ENCODE results near the gene TP53I13. TPM values are rescaled to one million over a fixed set of nuclear protein-coding genes. Genes with fewer than 3 reads are reported as not detected.
A peak's percentile ranks its signal among the peaks of the same experiment; 100 is the strongest.
"Not testable (repeated sequence)": the region's sequence is repeated elsewhere in the genome, so short reads cannot be mapped to it uniquely, and the experiment has no call there.

TP53I13 gene
- total and polyA plus RNA-seq, 9 donors: 29.3 to 45.1 (median 34.1) TPM

DNA sequence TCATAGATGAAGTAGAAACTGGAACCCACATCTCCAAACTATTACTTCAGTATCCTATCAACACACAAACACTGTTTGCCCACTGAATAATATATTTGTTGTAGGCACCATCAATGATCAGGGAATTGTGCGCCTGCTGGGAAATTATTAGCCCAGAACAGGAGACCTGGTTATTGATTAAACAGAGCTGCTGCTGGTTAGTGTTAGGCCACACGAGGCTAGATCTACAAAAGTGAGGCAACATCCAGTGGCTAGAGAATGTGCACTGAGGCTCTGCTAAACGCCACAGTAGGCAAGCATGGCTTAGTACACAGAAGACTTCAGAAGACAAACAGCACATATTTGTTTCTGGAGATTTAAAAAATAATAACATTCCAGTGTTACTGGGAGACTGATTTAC is 12.7 kb upstream of the TP53I13 start:
- Histone ChIP-seq H3K4me1 (ENCODE audit: control insufficient read depth, insufficient read depth, low read length) (peaks cover 4% of the 10 kb centered on the region), H3K36me3 (ENCODE audit: control insufficient read depth, insufficient read depth, low read length) (no peaks in the 10 kb centered on the region), H3K27me3 (ENCODE audit: control insufficient read depth, insufficient read depth, low read length) (no peaks in the 10 kb centered on the region), H3K4me3 (ENCODE audit: low read length) (no peak overlapping the region), H3K9me3 (replicated peaks; ENCODE audit: control insufficient read depth, low read depth, low read length) (no peaks in the 10 kb centered on the region), H3K27ac (ENCODE audit: low read length) (no peak overlapping the region)
- DNase-seq: no peak
- WGBS (ENCODE audit: insufficient coverage): 71% methylated on average over 1 of the region's 3 CpGs

DNA sequence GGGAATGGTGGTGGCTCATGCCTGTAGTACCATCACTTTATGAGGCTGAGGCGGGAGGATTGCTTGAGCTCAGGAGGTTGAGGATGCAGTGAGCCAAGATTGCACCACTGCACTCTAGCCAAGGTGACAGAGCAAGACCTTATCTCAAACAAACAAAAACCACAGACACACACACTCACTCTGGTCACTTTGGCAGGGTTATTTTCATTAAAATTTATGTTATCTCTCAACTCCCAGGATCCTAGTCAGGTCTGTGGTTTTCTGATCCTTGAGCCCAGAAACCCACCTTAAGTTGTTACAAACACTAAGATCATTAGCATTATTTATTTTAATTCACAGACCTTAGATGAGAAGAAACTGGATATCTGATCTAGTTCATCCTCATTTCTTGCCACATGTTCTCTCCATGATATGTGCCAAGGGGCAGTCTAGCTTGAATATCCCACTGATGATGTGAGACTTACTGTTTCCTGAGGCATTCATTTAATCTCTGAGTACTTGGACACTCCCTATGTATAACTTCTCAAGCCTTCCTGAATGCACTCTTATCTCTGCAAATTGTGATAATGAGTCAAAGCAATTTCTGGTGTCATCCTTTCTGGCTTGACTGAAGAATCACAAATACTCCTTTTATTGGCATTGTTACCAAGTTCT is 11.3 kb upstream of the TP53I13 start:
- H3K27ac ChIP-seq (ENCODE audit: low read length): no peak overlapping the region
- no CpG with 5 or more reads among the region's 1 CpG for WGBS (ENCODE audit: insufficient coverage)
- no peak overlapping the region for H3K4me3 ChIP-seq (ENCODE audit: low read length)
- H3K27me3 ChIP-seq (ENCODE audit: control insufficient read depth, insufficient read depth, low read length): no peaks in the 10 kb centered on the region
- H3K9me3 ChIP-seq (replicated peaks; ENCODE audit: control insufficient read depth, low read depth, low read length): no peaks in the 10 kb centered on the region
- peaks cover 8% of the 10 kb centered on the region for H3K4me1 ChIP-seq (ENCODE audit: control insufficient read depth, insufficient read depth, low read length)
- H3K36me3 ChIP-seq (ENCODE audit: control insufficient read depth, insufficient read depth, low read length): peaks cover 4% of the 10 kb centered on the region
- DNase-seq: no peak

DNA sequence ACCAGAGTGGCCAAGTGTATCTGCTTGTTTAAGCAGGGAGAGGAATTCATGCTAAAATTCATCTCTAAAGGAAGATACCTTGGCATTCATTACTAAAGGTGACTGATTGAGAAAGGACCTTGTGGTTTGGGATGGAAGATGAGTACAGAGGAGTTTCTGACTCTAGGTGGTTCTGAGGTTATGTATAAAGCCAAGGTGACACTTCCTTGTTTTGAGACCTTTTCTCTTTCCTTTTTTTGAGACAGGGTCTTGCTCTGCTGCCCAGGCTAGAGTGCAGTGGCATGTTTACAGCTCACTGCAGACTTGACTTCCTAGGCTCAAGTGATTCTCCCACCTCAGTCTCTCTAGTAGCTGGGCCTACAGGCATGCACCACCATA is 10.8 kb upstream of the TP53I13 start:
- H3K27me3 ChIP-seq (ENCODE audit: control insufficient read depth, insufficient read depth, low read length): no peaks in the 10 kb centered on the region
- peaks cover 6% of the 10 kb centered on the region for H3K36me3 ChIP-seq (ENCODE audit: control insufficient read depth, insufficient read depth, low read length)
- no peak overlapping the region for H3K27ac ChIP-seq (ENCODE audit: low read length)
- no peaks in the 10 kb centered on the region for H3K9me3 ChIP-seq (replicated peaks; ENCODE audit: control insufficient read depth, low read depth, low read length)
- no peak for DNase-seq
- no peak overlapping the region for H3K4me3 ChIP-seq (ENCODE audit: low read length)
- peaks cover 9% of the 10 kb centered on the region for H3K4me1 ChIP-seq (ENCODE audit: control insufficient read depth, insufficient read depth, low read length)

DNA sequence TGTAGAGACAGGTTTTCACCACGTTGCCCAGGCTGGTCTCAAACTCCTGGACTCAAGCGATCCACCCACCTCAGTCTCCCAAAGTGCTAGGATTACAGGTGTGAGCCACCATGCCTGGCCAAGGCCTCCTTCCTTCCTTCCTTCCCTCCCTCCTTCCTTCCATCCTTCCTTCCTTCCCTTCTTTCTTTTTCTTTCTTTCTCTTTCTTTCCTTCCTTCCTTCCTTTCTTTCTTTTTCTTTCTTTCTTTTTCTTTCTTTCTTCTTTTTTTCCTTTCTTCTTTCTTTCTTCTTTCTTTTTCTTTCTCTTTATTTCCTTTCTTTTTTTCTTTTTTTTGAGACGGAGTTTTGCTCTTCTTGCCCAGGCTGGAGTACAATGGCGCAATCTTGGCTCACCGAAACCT is 10.4 kb upstream of the TP53I13 start:
- 84% methylated on average over 2 of the region's 5 CpGs for WGBS (ENCODE audit: insufficient coverage)
- H3K36me3 ChIP-seq (ENCODE audit: control insufficient read depth, insufficient read depth, low read length); H3K9me3 ChIP-seq (replicated peaks; ENCODE audit: control insufficient read depth, low read depth, low read length); DNase-seq; H3K27ac ChIP-seq (ENCODE audit: low read length); H3K4me1 ChIP-seq (ENCODE audit: control insufficient read depth, insufficient read depth, low read length); H3K4me3 ChIP-seq (ENCODE audit: low read length); H3K27me3 ChIP-seq (ENCODE audit: control insufficient read depth, insufficient read depth, low read length): not testable (repeated sequence)

DNA sequence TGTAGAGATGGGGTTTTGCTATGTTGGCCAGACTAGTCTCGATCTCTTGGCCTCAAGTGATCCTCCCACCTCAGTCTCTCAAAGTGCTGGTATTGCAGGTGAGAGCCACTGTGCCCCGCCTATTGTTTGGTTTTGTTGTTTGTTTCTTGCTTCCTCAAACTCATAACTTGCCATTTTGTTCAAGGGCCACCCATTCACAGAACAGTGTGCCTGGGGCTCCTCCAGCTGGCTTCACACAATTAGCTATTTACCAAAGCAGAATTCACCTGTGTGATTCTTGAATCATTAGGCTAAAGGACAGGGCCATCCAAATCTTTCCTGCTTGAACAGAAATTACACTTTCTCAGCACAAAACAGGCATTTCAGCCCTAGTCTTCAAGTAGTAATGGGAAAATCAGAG is 8.9 kb upstream of the TP53I13 start:
- H3K4me3 ChIP-seq (ENCODE audit: low read length): no peak overlapping the region
- peaks cover 16% of the 10 kb centered on the region for H3K4me1 ChIP-seq (ENCODE audit: control insufficient read depth, insufficient read depth, low read length)
- H3K9me3 ChIP-seq (replicated peaks; ENCODE audit: control insufficient read depth, low read depth, low read length): no peaks in the 10 kb centered on the region
- H3K27ac ChIP-seq (ENCODE audit: low read length): no peak overlapping the region
- DNase-seq: no peak
- peaks cover 3% of the 10 kb centered on the region for H3K27me3 ChIP-seq (ENCODE audit: control insufficient read depth, insufficient read depth, low read length)
- H3K36me3 ChIP-seq (ENCODE audit: control insufficient read depth, insufficient read depth, low read length): peaks cover 6% of the 10 kb centered on the region
- no CpG with 5 or more reads among the region's 2 CpGs for WGBS (ENCODE audit: insufficient coverage)

DNA sequence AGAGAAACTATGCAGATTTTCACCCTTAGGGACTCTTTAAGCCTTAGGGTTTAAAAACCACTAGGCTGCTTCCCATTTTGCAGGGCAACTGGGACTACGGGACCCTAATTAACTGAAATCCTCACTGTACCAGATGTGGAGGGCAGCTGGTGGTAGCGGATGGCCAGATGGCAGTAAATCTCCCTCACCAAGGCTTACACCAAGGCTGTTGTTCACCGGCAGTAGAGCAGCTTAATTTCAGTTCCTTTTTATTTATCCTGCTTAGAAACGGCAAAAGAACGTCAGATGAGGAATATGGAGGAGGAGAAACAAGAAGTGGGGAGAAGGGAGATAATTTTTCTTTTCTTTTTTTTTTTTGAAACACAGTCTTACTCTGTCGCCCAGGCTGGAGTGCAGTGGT is 8.2 kb upstream of the TP53I13 start:
- Histone ChIP-seq H3K9me3 (replicated peaks; ENCODE audit: control insufficient read depth, low read depth, low read length) (no peaks in the 10 kb centered on the region), H3K36me3 (ENCODE audit: control insufficient read depth, insufficient read depth, low read length) (peaks cover 6% of the 10 kb centered on the region), H3K4me1 (ENCODE audit: control insufficient read depth, insufficient read depth, low read length) (peaks cover 16% of the 10 kb centered on the region), H3K4me3 (ENCODE audit: low read length) (no peak overlapping the region), H3K27me3 (ENCODE audit: control insufficient read depth, insufficient read depth, low read length) (peaks cover 8% of the 10 kb centered on the region), H3K27ac (ENCODE audit: low read length) (no peak overlapping the region)
- WGBS (ENCODE audit: insufficient coverage): no CpG with 5 or more reads among the region's 6 CpGs
- DNase-seq: peak; percentile 40

DNA sequence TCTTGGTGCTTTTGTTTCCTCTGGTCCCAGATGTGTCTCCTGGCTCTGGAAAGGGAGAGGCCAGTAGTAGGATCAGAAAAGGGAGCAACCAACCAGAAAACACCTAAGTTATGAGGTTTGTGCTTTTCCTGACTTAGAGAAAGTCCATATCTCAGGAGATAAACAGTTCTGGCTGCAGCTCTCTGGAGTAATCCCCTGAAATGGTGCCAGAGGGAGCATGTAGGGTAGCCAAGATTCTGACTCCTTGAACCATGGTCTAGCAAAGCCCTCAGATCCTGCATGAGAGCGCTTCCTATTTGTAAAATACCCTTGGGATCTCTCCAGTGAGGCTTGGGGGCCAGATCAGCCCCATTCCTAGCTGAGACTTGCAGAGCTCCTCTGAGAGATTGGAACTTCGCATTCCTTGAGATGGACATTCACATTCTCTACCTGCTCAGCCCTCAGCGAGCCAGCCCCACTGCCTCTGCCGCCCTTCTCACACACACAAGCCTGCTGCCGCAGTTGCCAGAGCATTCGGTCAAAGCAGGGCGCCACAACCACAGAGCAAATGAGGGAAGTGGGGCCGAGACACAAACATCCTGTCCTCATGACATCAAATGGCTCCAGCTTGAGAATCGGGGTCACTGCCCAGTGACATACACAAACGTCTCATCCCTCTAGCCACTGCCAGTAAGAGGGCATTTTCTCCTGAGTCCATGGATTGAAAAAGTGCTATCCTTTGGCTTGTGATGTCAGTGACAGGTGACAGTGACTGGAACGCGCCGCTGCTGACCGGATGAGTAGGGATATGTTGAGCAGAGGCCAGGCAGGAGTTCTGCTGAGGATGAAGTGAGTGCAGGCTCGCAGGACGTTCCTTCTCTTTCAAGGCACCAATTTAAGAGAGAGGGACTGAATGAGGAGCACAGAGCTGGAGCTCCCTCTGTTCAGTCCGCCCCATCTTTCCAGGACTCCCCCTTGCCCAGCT is 6.7 kb upstream of the TP53I13 start:
- Histone ChIP-seq H3K4me1 (ENCODE audit: control insufficient read depth, insufficient read depth, low read length) (peaks cover 30% of the 10 kb centered on the region), H3K4me3 (ENCODE audit: low read length) (no peak overlapping the region), H3K36me3 (ENCODE audit: control insufficient read depth, insufficient read depth, low read length) (peaks cover 6% of the 10 kb centered on the region), H3K9me3 (replicated peaks; ENCODE audit: control insufficient read depth, low read depth, low read length) (no peaks in the 10 kb centered on the region), H3K27me3 (ENCODE audit: control insufficient read depth, insufficient read depth, low read length) (peaks cover 20% of the 10 kb centered on the region), H3K27ac (ENCODE audit: low read length) (peak overlapping the region; percentile 13)
- DNase-seq: peak; percentile 41
- WGBS (ENCODE audit: insufficient coverage): 60% methylated on average over 12 of the region's 17 CpGs

DNA sequence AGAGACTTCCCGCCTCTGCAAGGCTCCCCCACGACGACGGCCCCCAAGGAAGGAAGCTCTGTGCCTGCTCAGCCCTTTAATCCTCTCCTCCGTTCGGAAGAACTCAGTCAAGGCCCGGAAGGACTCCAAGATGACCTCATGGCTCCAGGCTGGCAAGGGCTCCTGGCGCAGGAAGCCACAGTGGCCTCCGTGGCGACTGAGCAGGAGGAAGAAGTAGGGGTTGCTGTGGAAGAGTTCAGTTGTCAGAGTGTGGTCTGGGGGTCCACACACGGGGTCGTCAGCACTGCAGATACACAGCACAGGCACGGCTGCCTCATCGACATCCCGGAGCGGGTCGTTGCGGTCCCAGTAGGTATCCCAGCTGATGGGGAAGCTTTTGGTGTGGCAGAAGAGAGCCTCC is 5.9 kb upstream of the TP53I13 start:
- H3K27ac ChIP-seq (ENCODE audit: low read length): no peak overlapping the region

DNA sequence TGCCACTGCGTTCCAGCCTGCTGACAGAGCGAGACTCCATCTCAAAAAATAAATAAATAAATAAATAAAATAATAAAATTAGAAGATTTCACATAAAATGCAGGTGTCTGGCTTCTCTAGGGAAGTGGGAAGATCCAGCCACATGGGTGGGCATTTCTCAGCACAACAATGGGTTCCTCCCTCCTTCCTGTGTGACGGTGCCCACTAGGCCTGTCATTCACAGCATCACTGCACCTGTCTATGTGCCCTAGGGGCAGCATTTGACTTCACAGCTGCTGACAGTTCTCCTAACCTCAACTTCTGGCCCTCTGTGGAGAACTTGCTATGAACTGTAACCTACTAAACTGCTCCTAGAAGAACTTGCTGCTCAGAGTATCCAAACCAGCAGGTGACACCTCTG is 4.7 kb upstream of the TP53I13 start:
- H3K4me3 ChIP-seq (ENCODE audit: low read length): no peak overlapping the region
- 100% methylated on average over 1 of the region's 3 CpGs for WGBS (ENCODE audit: insufficient coverage)
- H3K36me3 ChIP-seq (ENCODE audit: control insufficient read depth, insufficient read depth, low read length): peaks cover 6% of the 10 kb centered on the region
- H3K27me3 ChIP-seq (ENCODE audit: control insufficient read depth, insufficient read depth, low read length): peaks cover 25% of the 10 kb centered on the region
- H3K9me3 ChIP-seq (replicated peaks; ENCODE audit: control insufficient read depth, low read depth, low read length): no peaks in the 10 kb centered on the region
- H3K4me1 ChIP-seq (ENCODE audit: control insufficient read depth, insufficient read depth, low read length): peaks cover 38% of the 10 kb centered on the region
- H3K27ac ChIP-seq (ENCODE audit: low read length): no peak overlapping the region
- no peak for DNase-seq

More for the DNA sequence above, 5.9 kb upstream of the TP53I13 start:
- Histone ChIP-seq H3K4me3 (ENCODE audit: low read length) (no peak overlapping the region), H3K36me3 (ENCODE audit: control insufficient read depth, insufficient read depth, low read length) (peaks cover 6% of the 10 kb centered on the region), H3K9me3 (replicated peaks; ENCODE audit: control insufficient read depth, low read depth, low read length) (no peaks in the 10 kb centered on the region), H3K27me3 (ENCODE audit: control insufficient read depth, insufficient read depth, low read length) (peaks cover 24% of the 10 kb centered on the region), H3K4me1 (ENCODE audit: control insufficient read depth, insufficient read depth, low read length) (peaks cover 32% of the 10 kb centered on the region)
- no peak for DNase-seq
- 72% methylated on average over 17 of the region's 18 CpGs for WGBS (ENCODE audit: insufficient coverage)

DNA sequence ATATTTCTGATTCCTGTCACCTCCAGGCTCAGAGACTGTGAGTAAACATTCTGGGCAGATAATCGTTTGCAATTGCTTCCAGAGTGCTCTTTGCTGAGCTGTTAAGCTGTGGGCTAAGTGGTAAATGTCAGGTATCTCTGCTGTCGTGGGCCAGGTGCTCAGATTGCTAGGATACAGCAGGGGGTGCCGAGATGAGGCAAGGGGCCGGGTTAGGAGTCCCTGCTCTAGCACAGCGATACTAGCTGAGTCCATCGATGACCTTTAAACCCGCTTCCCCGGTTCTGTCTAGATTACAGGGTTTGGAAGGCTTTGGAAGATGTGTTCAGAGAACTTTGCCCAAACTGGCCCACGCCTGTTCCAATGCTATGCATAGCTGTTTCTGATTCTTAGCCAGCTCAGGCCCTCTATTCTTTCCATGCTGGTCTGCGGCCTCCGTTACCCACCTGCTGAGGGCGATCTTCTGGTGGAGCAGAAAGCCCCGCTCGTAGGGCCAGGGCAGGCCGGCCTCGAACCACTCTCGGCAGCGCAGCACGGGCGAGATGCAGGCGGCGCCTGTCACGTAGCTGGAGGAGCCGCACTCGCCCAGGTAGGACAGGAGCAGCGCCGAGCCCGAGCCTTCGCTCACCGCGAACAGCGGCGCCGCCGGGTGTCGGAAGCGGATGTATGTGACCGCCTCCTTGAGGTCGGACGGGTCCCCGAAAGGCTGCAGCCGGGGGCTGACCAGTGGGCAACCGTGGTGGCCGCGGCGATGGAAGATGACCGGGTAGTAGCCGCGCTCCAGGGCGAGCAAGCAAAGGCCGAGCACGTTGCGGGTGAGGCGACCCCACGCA is 2.6 kb upstream of the TP53I13 start:
- H3K27ac ChIP-seq (ENCODE audit: low read length): no peak overlapping the region
- peaks cover 10% of the 10 kb centered on the region for H3K36me3 ChIP-seq (ENCODE audit: control insufficient read depth, insufficient read depth, low read length)
- DNase-seq: peak; percentile 29
- peaks cover 45% of the 10 kb centered on the region for H3K4me1 ChIP-seq (ENCODE audit: control insufficient read depth, insufficient read depth, low read length)
- peak overlapping the region; percentile 39 for H3K4me3 ChIP-seq (ENCODE audit: low read length)
- no peaks in the 10 kb centered on the region for H3K9me3 ChIP-seq (replicated peaks; ENCODE audit: control insufficient read depth, low read depth, low read length)
- WGBS (ENCODE audit: insufficient coverage): 22% methylated on average over 54 of the region's 55 CpGs
- H3K27me3 ChIP-seq (ENCODE audit: control insufficient read depth, insufficient read depth, low read length): peaks cover 25% of the 10 kb centered on the region

Measured in muscle of leg (tissue), 11 donors.